ENCODE results near the gene NETO2. TPM values are rescaled to one million over a fixed set of nuclear protein-coding genes. Genes with fewer than 3 reads are reported as not detected.

Gene NETO2
- total and polyA plus RNA-seq, 9 of the 15 experiments (the other 6 are each of a cell fraction or from before 2014, with no cell fraction given) = 4.1 to 37.0 (median 22.2) TPM

GRCh38 chr16:47028767-47029377, 114.9 kb downstream of the NETO2 start:
- Histone ChIP-seq H2AFZ (ENCODE audit: low read depth, low read length) (no peak overlapping the region), H3K9me3 (replicated peaks; ENCODE audit: control insufficient read depth, insufficient read depth, low read depth, low read length) (no peaks in the 10 kb centered on the region), H3K4me3 (no peak overlapping the region), H3K36me3 (ENCODE audit: control insufficient read depth, insufficient read depth, low read length) (no peaks in the 10 kb centered on the region), H3K9ac (ENCODE audit: insufficient read depth in 1 of 2, low read depth in 2 of 2, low read length in 2 of 2) (no peak overlapping the region), H3K27me3 (ENCODE audit: control insufficient read depth in 2 of 2, insufficient read depth in 2 of 2, low read length in 2 of 2) (peaks cover 11 to 32% of the 10 kb centered on the region in 2 experiments; a peak in 4 of 5 replicates), H3K4me2 (ENCODE audit: insufficient read depth, low read length) (no peak overlapping the region), H3K4me1 (replicated peaks in 1 of 2; ENCODE audit: control insufficient read depth in 2 of 2, insufficient read depth in 2 of 2, low read length in 2 of 2) (no peaks in the 10 kb centered on the region), H3K27ac (ENCODE audit: extremely low read depth, low read depth, low read length) (no peak overlapping the region), H3K79me2 (ENCODE audit: control insufficient read depth, insufficient read depth, low read length) (no peaks in the 10 kb centered on the region), H3K9me1 (ENCODE audit: control insufficient read depth, insufficient read depth, low read length) (no peaks in the 10 kb centered on the region), H4K20me1 (replicated peaks; ENCODE audit: control insufficient read depth, insufficient read depth, low read length) (no peaks in the 10 kb centered on the region)
- in situ Hi-C loops (cut with MboI) = no loop called here
- POLR2A ChIA-PET = interaction anchor here (0.7 to 2.0 kb wide), 2 partner anchors 9 to 83 kb away, joined by 3 to 5 read pairs; no protein-coding TSS in a partner anchor
- no TSS peak for BruUV-seq (replicated peaks)
- no peak for FAIRE-seq
- ATAC-seq = no peak
- TF ChIP-seq, protein P1, sequence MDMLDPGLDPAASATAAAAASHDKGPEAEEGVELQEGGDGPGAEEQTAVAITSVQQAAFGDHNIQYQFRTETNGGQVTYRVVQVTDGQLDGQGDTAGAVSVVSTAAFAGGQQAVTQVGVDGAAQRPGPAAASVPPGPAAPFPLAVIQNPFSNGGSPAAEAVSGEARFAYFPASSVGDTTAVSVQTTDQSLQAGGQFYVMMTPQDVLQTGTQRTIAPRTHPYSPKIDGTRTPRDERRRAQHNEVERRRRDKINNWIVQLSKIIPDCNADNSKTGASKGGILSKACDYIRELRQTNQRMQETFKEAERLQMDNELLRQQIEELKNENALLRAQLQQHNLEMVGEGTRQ (CRISPR knock-in tag; IDR thresholded peaks at IDR 0.05) = peak; percentile 47
- no peak for TF ChIP-seq ZNF77 (CRISPR knock-in tag; IDR thresholded peaks at IDR 0.05)
- no peak for DNase-seq (ENCODE audit: extremely low read depth in 1 of 4, low spot score in 3 of 4)
- 2% methylated on average over 6 of the region's 6 CpGs for WGBS (ENCODE audit: insufficient coverage, low coverage, missing lambda C conversion rate)
- intact Hi-C loops (cut with micrococcal nuclease) = no loop called here
- CTCF ChIA-PET (ENCODE audit: low intra/inter-chr PET ratio) = interaction anchor here (0.7 kb wide), 1 partner anchor 9 kb away, joined by 3 read pairs; no protein-coding TSS in a partner anchor

Other genes with a start within 250 kb of the NETO2 start
- 55.4 and 55.9 TPM in 2 replicates for gene DNAJA2, start 170.3 kb downstream of the NETO2 start, total RNA-seq (2014; rRNA removed)
- gene DNAJA2, start 170.3 kb downstream of the NETO2 start, total RNA-seq (2014; rRNA removed; fragmentation: Illumina TruSeq; extraction: Trizol) = 75.9 and 89.6 TPM in 2 replicates
- 72.4 and 75.0 TPM in 2 replicates for gene DNAJA2, start 170.3 kb downstream of the NETO2 start, total RNA-seq (2015; rRNA removed; fragmentation: Illumina TruSeq; extraction: Trizol)
- 63.0 and 68.8 TPM in 2 replicates for gene DNAJA2, start 170.3 kb downstream of the NETO2 start, total RNA-seq (2021)
- 12.8 and 24.1 TPM in 2 replicates for gene DNAJA2, start 170.3 kb downstream of the NETO2 start, polyA plus RNA-seq (2011; rRNA removed)
- 48.1 and 50.7 TPM in 2 replicates for gene DNAJA2, start 170.3 kb downstream of the NETO2 start, polyA plus RNA-seq (2014; fragmentation: Illumina TruSeq; extraction: Trizol)
- 10 to 100 TPM; 31.6 to 38.2 TPM for gene DNAJA2, start 170.3 kb downstream of the NETO2 start, polyA plus RNA-seq (2014; fragmentation: Nextera tagmentation; extraction: Ambion mirVana)
- 29.2 and 30.4 TPM in 2 replicates for gene DNAJA2, start 170.3 kb downstream of the NETO2 start, polyA plus RNA-seq (2014; rRNA removed)